ENCODE measurements around the gene TUBB2B. TPM values are rescaled to one million over a fixed set of nuclear protein-coding genes. Genes with fewer than 3 reads are reported as not detected.
"Not testable (repeated sequence)": the region's sequence is repeated elsewhere in the genome, so short reads cannot be mapped to it uniquely, and the experiment has no call there.

TUBB2B gene
- polyA plus RNA-seq, 1 donor = 60.2 TPM

GRCh38 chr6:3258720-3259490 is 31.5 kb upstream of the TUBB2B start, which contains the start of gene PSMG4:
PSMG4 (plus strand) TSS chr6:3258947; CDS start chr6:3259023, 76 bp downstream.
- peak; percentile 53 for DNase-seq (ENCODE audit: low read depth)

GRCh38 chr6:3258201-3258600 is 30.7 kb upstream of the TUBB2B start:
- no peak for DNase-seq (ENCODE audit: low read depth)

GRCh38 chr6:3253597-3253961 is 26.1 kb upstream of the TUBB2B start:
- DNase-seq (ENCODE audit: low read depth) = no peak

GRCh38 chr6:3252861-3253596 is 25.6 kb upstream of the TUBB2B start:
- DNase-seq (ENCODE audit: low read depth) = no peak

GRCh38 chr6:3252369-3252768 is 24.9 kb upstream of the TUBB2B start:
- DNase-seq (ENCODE audit: low read depth) = no peak

GRCh38 chr6:3251462-3252314 is 24.2 kb upstream of the TUBB2B start:
- no peak for DNase-seq (ENCODE audit: low read depth)

GRCh38 chr6:3250231-3250675 is 22.8 kb upstream of the TUBB2B start:
- peak; percentile 86 for DNase-seq (ENCODE audit: low read depth)

GRCh38 chr6:3249821-3250220 is 22.4 kb upstream of the TUBB2B start:
- DNase-seq (ENCODE audit: low read depth) = no peak

- no peak for DNase-seq (ENCODE audit: low read depth)
Measured at GRCh38 chr6:3247255-3248146, 20.0 kb upstream of the TUBB2B start.

GRCh38 chr6:3245216-3245615 is 17.8 kb upstream of the TUBB2B start:
- DNase-seq (ENCODE audit: low read depth) = no peak

- not testable (repeated sequence) for DNase-seq (ENCODE audit: low read depth)
Measured at GRCh38 chr6:3244832-3245161, 17.3 kb upstream of the TUBB2B start.

GRCh38 chr6:3244003-3244831 is 16.8 kb upstream of the TUBB2B start:
- no peak for DNase-seq (ENCODE audit: low read depth)

GRCh38 chr6:3242768-3243167 is 15.3 kb upstream of the TUBB2B start:
- no peak for DNase-seq (ENCODE audit: low read depth)

- not testable (repeated sequence) for DNase-seq (ENCODE audit: low read depth)
Measured at GRCh38 chr6:3241745-3242144, 14.3 kb upstream of the TUBB2B start.

- DNase-seq (ENCODE audit: low read depth) = no peak
Measured at GRCh38 chr6:3240595-3240994, 13.1 kb upstream of the TUBB2B start.

GRCh38 chr6:3239110-3239830 is 11.8 kb upstream of the TUBB2B start:
- DNase-seq (ENCODE audit: low read depth) = no peak

- no peak for DNase-seq (ENCODE audit: low read depth)
Measured at GRCh38 chr6:3237761-3238662, 10.6 kb upstream of the TUBB2B start.

GRCh38 chr6:3236005-3236404 is 8.6 kb upstream of the TUBB2B start:
- no peak for DNase-seq (ENCODE audit: low read depth)

- DNase-seq (ENCODE audit: low read depth) = no peak
Measured at GRCh38 chr6:3235486-3235885, 8.0 kb upstream of the TUBB2B start.
